VCaP (cell line): ENCODE results near the gene ITGAX.

Experiments
- H3K27ac ChIP-seq: fragments of 450-650 bp; 2 replicates; pipeline ENCODE4 v1.5.1; 2017
- TF ChIP-seq, protein P1 (sequence below): fragments of 450-650 bp; conservative IDR thresholded peaks from 2 replicates; pipeline ENCODE4 v1.5.1; 2017; ENCODE audit warnings: mild to moderate bottlenecking, moderate library complexity

Gene ITGAX

DNA sequence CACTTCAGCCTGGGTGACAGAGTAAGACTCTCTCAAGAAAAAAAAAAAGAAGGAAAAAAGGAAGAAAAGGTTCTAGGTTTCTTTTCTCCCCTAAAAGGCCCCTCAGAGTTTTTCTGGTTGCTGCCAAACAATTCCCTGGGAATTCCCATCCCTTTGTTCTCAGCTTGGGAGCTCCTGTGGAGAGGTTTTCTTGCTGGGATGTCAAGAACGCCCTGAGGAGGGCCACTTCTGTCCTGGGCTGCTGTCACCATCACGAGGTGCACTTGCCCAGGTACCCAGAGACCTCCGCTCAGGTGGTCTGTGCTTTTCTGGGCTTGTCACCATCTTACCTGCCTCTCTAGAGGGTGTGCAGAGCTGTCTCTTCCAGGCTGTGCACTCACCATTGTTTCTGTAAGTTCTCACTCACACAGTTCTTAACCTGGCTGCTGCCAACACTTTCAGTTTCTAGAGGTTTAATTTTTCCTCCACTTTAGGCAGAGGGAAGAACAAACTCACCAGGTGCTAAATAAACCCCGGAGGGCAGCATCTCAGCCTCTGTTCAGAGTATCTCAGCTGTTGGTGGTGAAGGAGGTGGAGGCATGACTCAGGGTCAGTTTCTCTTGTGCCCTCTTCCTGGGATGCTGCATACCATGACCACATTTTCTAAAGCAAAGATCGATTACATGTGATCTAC is 75.5 kb downstream of the ITGAX start:
- TF ChIP-seq, protein P1, sequence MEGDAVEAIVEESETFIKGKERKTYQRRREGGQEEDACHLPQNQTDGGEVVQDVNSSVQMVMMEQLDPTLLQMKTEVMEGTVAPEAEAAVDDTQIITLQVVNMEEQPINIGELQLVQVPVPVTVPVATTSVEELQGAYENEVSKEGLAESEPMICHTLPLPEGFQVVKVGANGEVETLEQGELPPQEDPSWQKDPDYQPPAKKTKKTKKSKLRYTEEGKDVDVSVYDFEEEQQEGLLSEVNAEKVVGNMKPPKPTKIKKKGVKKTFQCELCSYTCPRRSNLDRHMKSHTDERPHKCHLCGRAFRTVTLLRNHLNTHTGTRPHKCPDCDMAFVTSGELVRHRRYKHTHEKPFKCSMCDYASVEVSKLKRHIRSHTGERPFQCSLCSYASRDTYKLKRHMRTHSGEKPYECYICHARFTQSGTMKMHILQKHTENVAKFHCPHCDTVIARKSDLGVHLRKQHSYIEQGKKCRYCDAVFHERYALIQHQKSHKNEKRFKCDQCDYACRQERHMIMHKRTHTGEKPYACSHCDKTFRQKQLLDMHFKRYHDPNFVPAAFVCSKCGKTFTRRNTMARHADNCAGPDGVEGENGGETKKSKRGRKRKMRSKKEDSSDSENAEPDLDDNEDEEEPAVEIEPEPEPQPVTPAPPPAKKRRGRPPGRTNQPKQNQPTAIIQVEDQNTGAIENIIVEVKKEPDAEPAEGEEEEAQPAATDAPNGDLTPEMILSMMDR: no peak
- no peak overlapping the region for H3K27ac ChIP-seq
